B cell (primary cell): ENCODE measurements around the gene SCEL.

Source experiments
- EZH2 ChIP-seq: IDR thresholded peaks from 2 replicates; pipeline ENCODE4 v1.6.1; 2012; ENCODE audit warnings: borderline replicate concordance, low read depth, mild to moderate bottlenecking, moderate library complexity, low read length; ENCODE audit not compliant: insufficient read depth, poor library complexity, severe bottlenecking
- TF ChIP-seq, protein P1 (sequence below): fragments of 200-600 bp; IDR thresholded peaks from one replicate; pipeline ENCODE4 v1.8.0; 2022; ENCODE audit warnings: antibody characterized with exemption, mild to moderate bottlenecking

DNA sequence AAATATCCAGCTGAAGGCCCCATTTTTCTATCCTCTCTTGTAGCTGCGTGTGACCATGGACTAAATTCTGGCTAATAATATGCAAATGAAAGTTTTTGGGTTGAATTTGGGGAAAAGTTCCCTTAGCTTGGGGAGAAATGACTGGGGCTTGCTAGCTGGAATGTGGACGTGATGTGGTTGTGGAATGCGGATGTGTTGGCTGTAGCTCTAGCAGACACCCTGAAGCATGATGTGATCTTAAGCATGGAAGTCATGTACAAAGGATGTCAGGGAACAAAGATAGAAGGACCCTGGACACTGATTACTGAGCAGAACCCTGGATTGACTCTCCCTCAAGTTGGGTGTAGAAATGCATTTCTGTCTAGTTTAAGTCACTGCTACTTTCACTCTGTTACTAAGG lies 25.4 kb upstream of the SCEL start:
- TF ChIP-seq, protein P1, sequence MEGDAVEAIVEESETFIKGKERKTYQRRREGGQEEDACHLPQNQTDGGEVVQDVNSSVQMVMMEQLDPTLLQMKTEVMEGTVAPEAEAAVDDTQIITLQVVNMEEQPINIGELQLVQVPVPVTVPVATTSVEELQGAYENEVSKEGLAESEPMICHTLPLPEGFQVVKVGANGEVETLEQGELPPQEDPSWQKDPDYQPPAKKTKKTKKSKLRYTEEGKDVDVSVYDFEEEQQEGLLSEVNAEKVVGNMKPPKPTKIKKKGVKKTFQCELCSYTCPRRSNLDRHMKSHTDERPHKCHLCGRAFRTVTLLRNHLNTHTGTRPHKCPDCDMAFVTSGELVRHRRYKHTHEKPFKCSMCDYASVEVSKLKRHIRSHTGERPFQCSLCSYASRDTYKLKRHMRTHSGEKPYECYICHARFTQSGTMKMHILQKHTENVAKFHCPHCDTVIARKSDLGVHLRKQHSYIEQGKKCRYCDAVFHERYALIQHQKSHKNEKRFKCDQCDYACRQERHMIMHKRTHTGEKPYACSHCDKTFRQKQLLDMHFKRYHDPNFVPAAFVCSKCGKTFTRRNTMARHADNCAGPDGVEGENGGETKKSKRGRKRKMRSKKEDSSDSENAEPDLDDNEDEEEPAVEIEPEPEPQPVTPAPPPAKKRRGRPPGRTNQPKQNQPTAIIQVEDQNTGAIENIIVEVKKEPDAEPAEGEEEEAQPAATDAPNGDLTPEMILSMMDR: no peak
- no peak for TF ChIP-seq EZH2
